NCI-H526 treated with DMSO at 0.1 percent for 48 hours (cell line): Measurements from ENCODE around the gene DDX39A.
"Not testable (repeated sequence)": the region's sequence is repeated elsewhere in the genome, so short reads cannot be mapped to it uniquely, and the experiment has no call there.

Source experiments
- DNase-seq: peaks from one replicate; lab custom pipeline; 2025; lab: John Stamatoyannopoulos, UW

Gene DDX39A

DNA sequence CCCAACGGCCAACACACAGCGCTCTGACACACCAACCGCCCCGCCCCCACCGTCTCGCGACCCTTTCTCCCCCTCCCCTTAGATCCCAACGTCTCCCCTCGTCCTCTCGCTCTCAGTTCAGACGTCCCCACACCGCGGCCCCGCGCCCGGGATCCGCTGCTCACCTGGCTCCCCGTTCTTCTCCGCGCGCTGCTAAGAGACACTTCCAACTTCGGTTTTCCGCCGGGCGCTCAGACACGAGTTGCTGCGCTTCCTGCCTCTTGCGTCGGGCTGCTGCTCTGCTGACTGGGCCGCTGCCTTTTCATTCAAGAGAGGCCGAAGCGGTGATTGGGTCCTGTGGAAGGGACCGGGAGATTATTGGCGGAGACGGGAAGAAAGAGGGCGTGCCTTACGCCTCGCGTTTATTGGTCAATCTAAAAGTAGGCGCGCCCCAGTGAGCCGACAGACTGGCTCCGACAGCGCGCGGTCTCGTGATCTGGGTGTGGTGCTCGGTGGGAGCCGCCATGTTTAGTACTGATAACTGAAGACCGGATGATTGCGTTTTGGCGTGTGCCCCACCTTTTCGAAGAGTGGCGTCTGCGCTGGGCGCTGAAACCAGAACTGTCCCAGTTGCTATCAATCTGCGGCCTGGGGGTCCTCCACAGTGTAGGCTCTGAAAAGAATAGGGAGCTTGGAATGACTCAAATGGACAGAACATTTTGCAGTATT is at the start of gene DDX39A:
TSS of gene DDX39A (minus strand) at position 236 of the 708 bp plus-strand sequence. CDS start 6,121 bp downstream, outside the sequence.
- peak; percentile 95 for DNase-seq

GRCh38 chr19:14467816-14468215 is 48.7 kb upstream of the DDX39A start:
- no peak for DNase-seq

GRCh38 chr19:14467391-14467790 is 48.2 kb upstream of the DDX39A start:
- DNase-seq, result no peak

DNA sequence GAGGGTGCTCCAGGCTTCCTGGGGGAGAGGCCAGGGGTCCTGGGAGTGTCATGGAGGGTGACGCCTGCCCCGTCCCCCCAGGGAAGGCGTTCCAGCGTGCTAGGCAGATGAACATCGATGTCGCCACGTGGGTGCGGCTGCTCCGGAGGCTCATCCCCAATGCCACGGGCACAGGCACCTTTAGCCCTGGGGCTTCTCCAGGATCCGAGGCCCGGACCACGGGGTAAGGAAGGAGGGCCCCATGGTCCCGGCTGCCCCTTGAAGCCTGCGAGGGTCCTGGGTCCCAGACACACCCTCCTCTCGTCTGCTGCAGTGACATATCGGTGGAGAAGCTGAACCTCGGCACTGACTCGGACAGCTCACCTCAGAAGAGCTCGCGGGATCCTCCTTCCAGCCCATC is 44.6 kb upstream of the DDX39A start:
- no peak for DNase-seq

- DNase-seq, result not testable (repeated sequence)
These were observed 43.3 kb upstream of the DDX39A start for GRCh38 chr19:14462401-14462800.

GRCh38 chr19:14460935-14461334 is 41.8 kb upstream of the DDX39A start:
- DNase-seq, result no peak

DNA sequence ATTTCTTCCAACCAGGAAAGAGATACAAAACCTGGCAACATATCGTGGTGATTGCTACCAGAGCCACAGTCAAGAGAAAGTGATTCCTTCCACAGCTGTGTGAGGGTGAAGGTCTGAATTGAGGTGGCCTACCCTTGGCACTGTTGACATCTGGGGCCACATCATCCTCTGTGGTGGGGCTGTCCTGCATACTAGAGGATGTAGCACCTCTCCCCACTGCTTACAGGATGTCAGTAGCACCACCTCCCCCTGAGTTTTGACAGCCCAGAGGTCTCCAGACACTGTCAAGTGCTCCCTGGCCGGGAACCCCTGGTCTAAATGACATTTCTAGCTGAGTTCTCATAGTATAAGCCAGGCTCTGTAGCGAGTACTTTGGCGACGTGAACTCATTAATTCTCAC is 40.6 kb upstream of the DDX39A start:
- DNase-seq, result no peak

- DNase-seq, result not testable (repeated sequence)
These were observed 33.2 kb upstream of the DDX39A start for GRCh38 chr19:14452303-14452702.

- DNase-seq, result no peak
These were observed 31.7 kb upstream of the DDX39A start for GRCh38 chr19:14450876-14451275.

DNA sequence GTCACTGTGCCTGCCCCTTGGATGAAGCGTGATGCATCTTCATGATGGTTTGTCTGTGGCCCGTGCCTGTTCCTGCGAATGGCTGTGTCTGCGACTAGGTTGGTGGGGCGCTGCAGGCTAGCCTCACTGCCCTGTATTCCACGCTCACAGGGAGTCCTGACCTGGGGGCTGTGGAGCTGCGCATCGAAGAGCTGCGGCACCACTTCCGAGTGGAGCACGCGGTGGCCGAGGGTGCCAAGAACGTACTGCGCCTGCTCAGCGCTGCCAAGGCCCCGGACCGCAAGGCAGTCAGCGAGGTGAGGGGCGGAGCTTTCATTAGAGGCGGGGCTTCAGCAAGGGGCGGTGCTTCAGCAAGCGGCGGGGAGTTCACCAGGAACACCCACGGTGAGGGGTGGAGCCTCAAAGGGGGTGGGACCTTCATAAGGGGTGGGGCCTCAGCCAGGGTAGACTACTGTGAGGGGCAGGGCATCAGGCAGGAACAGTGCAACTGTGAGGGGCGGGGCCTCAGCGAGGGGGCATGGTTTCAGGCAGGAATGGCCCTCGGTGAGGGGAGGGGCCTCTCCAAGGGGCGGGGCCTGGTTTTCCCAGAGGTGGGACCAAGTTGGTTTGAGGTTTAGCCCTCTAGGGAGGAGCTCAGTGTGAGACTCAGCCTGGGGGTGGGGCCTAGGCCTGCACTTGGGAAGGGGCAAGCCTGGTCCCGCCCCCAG is 31.2 kb upstream of the DDX39A start:
- no peak for DNase-seq

- DNase-seq, result no peak
These were observed 30.2 kb upstream of the DDX39A start for GRCh38 chr19:14449321-14449720.

GRCh38 chr19:14446336-14447036 is 27.3 kb upstream of the DDX39A start:
- no peak for DNase-seq

DNA sequence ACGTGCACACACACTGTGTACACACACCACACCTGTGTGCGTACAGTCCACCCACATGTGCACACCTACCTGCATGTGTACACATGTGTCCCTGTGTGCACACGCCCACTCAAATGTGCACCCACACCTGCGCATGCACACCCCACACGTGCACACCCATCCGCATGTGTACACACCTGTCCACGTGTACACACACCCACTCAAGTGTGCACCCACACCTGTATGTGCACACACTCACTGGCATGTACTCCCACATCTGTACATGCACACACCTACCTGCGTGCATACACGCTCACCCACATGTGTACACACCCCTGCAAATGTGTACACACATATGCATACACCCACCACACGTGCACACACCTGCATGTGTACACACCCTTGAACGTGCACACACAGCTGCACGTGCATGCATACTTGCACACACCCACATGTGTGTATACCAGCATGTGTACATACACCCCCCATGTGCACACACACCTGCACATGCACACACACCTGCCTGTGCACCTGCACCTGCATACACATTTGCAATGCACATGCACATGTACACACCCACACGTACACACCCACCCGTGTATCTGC is 24.6 kb upstream of the DDX39A start:
- no peak for DNase-seq

DNA sequence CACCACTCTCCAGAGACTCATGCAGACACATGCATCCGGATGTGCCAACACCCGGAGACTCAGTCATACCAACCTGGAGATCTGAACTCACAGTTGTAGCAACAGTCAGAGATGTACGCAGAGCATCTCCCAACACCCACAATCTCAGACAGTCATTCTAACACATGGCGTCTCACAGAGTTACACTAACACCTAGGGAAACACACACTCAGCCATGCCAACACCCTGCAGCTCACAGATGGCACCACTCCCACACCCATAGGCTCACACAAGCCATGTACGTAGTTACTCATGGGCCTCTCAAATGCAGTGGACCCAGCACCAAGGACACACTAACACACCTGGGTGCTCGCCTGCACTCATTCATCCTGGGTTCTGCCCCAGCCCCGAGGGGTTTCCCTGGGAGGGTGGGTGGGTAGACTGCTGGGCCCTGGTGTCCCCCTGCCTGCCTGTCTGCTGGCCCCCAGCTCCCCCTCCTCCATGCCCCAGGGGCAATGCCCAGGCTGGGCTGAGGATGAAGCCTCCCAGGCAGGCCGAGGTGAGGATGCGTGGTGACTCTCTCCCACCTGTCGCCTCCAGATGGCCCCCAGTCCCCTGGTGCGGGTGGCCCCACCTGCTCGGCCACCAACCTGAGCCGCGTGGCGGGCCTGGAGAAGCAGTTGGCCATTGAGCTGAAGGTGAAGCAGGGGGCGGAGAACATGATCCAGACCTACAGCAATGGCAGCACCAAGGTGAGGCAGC is 23.9 kb upstream of the DDX39A start:
- DNase-seq, result no peak

DNA sequence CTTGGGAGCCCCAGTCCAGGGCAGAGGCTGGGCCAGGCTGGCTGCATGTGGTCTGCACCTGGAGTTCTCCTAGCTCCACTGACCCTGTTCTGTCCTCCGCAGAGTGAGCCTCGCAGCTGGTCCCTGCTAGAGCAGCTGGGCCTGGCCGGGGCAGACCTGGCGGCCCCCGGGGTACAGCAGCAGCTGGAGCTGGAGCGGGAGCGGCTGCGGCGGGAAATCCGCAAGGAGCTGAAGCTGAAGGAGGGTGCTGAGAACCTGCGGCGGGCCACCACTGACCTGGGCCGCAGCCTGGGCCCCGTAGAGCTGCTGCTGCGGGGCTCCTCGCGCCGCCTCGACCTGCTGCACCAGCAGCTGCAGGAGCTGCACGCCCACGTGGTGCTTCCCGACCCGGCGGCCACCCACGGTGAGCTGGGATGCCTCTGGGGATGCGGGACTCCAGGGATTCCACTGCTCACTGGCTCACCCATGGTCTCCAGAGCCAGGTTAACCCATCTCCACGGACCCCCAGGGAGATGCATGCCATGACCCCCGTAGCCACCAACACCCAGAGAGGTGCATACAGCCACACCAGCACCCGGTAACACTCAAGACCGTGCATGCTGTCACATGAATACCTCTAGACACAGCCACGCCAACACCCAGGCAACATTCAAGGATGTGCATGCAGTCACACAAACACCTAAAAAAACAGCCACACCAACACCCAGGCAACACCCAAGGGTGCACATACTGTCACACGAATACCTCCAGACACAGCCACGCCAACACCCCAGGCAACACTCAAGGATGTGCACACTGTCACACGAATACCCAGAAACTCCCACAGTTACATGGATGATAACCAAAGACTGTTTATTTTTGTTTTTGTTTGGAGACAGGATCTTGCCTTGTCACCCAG is 22.1 kb upstream of the DDX39A start:
- no peak for DNase-seq

GRCh38 chr19:14440049-14440448 is 20.9 kb upstream of the DDX39A start:
- DNase-seq, result no peak

DNA sequence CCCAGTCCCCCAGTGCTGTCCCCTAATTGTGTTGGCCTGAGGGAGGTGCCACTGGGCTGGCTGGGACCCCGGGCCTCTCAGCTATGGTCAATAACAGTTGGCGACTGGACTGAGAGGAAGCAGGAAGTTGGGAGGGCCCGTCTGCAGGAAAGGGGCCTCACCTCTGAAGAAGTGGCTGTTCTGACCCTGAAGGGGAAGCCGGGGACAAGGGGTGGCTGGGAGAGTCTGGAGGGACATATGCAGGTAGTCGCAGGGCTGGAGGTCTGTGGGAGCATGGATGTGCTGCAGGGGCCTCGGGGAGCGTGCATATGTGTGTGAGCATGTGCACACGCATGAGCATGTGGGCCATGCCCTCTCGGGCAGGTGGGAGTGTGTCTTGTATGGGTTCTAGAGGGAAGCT is 19.9 kb upstream of the DDX39A start:
- no peak for DNase-seq

GRCh38 chr19:14437578-14438140 is 18.5 kb upstream of the DDX39A start:
- DNase-seq, result no peak

GRCh38 chr19:14435320-14436050 is 16.3 kb upstream of the DDX39A start:
- DNase-seq, result no peak
